GM18499 (cell line): Measurements from ENCODE around the gene DNAAF1.

Experiments
- ATAC-seq: cut with Tn5 transposase; IDR thresholded peaks from one replicate; pipeline ENCODE4 v1.9.1; 2021; ENCODE audit warnings: moderate number of reproducible peaks; ENCODE audit not compliant: insufficient read depth, unreplicated experiment

Gene DNAAF1

DNA sequence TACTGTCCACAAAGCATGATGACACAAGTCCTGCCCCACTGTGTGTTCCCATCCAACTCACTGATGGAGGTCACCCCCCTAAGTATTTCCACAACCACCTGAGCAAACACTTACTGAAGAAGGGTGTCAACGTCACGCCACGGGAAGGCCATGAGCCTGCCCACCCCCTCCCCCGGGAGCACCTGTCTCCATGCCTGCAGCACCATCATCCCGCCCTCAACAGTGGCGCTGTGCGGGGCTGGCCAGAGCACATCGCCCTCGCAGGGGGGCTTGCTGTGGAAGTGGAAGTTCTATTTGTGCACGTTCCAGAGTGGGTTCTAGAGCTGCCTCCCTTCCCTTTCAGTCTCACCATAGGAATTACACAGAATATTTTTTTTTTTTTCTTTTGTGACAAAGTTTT lies 24.1 kb upstream of the DNAAF1 start:
- ATAC-seq = no peak

DNA sequence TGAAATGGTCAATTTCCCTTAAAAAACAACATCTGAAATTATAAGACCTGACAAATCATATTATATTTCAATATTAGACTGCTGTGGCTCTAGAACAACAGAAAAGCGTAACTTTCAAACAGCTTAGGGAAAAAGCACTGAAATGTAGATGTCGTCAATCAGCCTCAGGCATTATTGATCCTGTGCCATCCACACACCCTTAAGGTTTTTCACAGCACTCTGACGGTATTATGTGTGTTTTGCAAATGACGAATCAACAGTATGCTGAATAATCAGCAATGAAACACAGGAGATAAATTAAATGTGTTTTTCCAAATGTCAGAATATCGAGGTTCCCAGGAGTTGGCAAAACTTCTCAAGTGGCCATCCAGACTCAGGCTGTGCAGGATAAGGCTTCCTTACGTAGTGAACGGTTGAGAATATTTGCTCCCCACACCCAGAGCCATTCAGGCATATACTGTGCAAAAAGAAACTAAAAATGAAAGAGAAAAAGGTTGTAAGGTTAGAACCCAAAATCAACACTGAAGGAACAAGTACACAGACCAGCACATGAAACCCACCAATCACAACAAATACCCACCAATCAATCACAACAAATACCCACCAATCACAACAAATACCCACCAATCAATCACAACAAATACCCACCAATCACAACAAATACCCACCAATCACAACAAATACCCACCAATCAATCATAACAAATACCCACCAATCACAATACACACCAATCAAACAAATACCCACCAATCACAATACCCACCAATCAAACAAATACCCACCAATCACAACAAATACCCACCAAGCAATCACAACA lies 20.6 kb upstream of the DNAAF1 start:
- ATAC-seq = no peak

DNA sequence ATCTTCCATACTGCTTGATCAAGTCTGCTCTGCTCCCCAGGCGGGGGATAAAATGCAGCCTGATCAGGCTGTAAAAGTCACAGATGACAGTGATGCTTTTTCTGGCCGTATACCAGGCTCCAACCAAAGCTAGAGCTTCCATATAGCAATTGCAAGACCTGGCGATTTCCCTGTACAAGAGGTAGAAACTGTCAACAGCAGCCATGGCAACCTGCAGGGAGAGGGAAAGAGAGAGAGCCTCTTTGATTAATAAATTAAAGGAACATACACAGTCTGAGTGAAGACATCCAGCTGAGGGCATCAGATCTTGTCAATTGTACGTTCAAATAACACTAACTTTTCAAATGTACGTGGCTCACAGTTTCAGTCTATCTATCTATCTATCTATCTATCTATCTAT lies 14.0 kb upstream of the DNAAF1 start:
- ATAC-seq = no peak

DNA sequence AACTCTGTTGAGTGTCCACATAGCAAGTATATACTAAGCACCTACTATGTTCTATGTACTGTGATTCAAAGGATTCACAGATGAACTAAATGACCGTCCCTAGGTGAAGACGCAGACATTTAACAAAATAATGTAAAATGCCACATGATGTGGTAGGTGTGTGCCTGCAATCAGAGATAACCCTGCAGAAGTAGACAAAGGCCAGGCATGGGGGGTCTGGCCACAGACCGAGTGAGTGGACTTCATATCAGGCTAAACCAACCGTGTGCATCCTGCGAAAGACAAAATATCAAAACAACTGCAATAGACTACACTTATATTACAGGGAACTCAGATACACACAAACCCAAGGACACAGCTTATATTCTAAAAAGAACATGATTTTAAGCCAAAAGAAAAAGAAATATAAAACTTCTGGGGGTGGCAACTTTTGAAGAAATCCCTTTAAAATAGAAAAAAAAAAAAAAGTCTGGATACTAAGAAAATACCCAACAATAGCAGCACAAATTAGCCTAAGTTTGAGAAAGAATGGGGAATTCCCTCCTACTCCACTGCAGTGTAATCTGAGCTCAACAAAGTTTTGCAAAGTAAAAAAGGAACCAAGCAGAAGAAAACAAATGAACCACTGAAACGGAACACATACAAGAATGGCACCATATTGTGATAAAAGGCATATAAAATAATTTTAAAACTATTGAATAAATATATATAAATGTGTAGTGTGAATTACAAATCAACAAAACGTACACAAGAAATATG lies 12.4 kb upstream of the DNAAF1 start:
- no peak for ATAC-seq

DNA sequence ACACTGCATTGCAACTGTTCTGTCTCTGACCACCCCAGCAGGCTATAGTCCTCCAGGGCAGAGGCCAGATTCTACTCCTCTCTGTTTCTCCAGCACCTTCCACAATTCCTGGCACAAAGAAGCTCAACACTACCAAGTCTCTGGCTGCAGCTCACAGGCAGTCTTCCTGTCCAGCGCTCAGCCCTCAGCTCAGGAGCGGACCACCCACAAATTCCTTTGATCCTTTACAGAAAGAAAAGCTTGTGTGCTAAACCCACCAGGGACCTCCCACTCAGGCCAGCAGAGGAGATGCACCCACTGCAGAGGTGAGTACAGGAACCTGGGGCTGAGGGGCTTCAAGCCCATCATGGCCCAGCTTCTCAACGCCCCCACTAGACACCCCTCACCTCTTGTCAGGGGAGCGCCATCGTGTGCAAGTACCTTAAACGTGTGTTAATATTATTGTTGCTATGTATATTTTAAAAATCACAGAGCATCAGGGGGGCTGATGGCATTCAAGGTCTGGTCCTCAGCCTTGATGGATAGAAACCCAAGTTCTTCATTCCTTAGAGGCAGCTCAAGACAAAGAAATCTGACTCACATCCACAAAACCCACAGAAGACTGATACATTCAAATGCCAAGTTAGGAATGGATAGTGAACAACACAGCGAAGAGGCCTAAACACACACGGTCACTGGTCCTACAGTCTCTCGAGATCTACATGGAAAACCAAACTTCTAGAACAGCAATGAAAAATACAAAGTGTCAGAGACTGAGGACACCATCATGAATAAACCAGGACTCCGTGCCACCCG lies 8.6 kb upstream of the DNAAF1 start:
- ATAC-seq = no peak

DNA sequence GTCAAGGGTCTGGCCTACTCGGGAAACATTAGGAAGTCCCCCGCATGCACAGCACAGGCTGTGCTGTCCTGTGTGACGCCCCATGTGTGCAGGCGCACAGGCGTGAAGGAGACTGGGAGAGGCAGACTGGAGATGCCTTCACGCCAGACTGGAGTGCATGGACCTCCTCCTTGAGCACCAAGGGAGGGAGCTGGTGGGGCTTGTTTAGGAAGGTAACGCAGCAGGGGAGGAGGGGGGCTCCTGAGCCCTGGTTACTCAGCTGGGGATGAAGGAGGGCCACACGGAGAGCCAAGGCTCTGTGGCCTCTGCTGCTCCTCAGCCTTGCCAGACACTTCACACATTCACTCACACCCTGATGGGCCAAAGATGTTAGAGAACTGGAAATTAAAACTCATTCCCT lies 7.8 kb upstream of the DNAAF1 start:
- ATAC-seq = no peak

DNA sequence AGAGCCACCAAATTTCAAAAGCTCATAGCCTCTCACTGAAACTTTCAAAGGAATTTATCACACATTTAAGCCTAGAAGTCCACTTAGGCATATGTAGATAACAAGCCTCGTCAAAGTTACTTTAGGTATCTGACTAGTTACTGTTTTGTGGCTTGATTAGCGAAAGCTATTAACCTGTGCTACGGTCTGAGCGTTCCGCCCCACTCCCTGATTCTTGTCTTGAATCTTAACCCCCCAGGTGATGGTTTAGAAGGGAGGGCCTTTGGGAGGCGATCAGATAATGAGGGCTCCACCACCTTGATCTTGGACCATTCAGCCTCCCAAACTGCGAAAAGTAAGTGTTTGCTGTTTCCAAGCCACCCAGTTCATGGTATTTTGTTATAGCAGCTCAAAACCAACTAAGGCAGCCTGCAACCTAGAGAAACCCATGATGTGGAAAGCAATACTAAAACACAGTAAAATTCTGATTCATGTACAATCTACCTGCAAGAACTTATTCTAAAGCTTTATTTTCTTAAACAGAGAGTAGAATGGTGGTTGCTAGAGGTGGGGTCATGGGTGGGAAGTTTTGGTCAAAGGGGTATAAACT lies 7.2 kb upstream of the DNAAF1 start:
- ATAC-seq = no peak

DNA sequence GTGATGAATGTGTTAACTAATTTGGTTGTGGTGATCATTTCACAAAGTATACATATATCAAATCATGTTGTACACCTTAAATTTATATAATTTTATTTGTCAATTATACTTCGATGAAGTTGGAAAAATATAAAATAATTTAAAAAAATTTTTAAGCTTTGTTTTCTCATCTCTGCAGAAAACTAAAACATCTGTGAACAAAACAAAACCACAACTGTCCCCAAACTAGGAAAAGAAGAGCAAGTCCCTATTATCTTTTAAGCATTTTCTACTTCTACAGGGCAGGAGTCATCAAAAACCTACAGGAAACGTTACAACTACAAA lies 6.6 kb upstream of the DNAAF1 start:
- ATAC-seq = no peak

DNA sequence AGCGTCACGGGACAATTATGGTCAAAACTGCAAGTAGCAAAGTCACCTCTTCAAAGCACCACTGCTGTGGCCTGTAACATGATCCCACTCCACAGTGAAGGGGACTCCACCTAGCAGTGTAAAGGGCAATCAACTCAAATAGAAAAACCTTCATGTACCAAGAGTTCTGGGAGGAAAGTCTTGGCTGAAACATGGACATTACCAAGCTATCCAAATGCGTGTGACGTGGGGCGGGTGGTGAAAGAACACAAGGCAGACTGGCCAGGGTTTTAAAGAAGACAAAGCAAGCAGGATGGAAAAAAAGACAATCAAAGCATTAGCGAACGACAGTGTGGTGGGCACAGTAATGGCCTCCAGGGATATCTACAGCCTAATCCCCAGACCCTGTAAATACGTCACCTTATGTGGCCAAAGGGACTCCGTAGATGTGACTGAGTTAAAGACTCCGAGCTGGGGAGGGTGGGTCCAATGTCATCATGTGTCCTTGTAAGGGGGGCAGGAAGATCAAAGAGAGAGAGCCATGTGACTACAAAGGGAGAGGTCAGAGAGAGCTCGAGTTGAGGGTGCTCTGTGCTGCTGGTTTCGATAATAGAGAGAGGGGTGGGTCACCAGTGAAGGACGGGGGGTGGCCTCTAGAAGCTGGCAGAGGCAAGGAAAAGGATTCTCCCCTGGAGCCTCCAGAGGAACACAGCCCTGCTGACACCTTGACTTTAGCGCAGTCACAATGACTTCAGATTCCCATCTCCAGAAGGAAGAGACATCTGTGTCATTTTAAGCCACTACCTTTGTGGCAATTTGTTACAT lies 6.1 kb upstream of the DNAAF1 start:
- no peak for ATAC-seq

DNA sequence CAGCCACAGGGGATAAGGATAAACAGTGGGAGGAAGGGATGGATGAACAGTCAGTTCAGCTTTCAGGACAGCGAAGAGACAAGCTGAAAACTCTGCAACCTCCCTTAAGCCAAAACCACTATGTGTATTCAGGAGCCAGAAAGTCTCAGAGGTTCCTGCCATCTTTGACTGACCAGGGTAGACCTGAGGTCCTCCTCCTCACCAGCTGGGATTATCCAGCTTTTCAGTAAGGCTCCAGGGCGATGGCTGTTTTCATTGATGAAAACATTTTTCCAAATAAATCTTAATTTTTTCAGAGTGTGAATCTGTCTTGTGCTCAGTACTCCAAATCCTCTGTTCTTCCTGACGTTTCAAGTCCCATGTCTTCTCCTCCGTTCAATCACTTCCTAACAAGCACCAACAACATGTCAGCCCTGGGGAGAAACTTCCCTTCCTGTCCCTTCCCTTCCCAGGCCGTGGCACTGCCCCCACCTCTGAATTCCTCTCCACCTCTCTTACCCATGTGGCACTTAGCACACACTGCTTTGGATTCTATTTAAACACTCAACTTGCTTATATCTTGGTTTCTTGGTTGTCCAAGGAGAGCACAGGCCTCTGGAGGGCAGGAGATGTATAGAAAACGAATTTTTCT lies 5.4 kb upstream of the DNAAF1 start:
- ATAC-seq = no peak

DNA sequence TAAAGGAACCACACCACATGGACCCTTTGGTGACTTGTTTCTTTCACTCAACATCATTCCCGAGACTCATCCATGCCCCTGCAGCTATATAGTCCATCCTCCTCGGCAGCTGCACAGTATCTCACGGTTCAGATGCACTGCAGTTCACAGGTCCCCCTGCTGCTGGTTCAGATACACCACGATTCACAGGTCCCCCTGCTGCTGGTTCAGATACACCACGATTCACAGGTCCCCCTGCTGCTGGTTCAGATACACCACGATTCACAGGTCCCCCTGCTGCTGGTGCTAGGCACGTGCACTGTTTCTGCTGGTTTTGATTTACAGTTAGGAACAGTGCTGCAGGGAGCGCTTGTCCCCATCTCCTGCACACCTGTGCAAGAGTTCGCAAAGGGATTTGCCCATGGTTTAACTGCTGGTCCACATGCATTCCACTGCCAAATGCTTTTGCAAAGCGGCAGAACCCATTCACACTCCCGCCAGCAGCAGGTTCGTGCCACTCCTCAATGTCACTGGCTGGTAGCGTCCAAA lies 3.9 kb upstream of the DNAAF1 start:
- ATAC-seq = no peak

DNA sequence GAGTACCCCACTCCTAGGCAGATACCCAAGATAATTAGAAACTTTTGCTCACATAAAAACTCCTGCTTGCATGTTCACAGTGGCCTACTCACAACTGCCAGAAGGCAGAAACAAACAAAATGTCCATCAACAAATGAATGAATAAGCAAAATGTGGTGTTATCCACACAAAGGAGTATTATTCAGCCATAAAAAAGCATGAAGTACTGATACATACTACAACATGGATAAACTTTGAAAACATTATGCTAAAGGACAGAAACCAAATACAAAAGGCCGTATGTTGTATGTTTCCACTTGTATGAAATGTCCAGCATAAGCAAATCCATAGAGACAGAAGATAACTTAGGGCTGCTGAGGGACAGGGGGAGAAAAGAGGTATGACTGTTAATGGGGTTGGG lies 2.0 kb upstream of the DNAAF1 start:
- no peak for ATAC-seq

DNA sequence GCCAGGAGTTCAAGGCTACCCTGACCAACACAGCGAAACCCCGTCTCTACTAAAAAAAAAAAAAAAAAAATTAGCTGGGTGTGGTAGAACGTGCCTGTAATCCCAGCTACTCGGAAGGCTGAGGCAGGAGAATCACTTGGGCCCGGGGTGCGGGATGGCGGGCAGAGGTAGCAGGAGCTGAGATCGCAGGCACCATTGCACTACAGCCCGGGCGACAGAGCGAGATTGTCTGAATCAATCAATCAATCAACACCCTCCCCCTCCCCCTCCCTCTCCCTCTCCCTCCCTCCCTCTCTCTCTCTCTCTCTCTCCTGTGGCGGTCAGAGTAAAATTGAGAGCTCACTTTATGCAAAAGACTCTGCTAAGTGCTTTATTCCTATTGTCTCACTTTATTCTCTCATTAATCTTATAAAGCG lies 1.3 kb upstream of the DNAAF1 start:
- ATAC-seq = no peak

DNA sequence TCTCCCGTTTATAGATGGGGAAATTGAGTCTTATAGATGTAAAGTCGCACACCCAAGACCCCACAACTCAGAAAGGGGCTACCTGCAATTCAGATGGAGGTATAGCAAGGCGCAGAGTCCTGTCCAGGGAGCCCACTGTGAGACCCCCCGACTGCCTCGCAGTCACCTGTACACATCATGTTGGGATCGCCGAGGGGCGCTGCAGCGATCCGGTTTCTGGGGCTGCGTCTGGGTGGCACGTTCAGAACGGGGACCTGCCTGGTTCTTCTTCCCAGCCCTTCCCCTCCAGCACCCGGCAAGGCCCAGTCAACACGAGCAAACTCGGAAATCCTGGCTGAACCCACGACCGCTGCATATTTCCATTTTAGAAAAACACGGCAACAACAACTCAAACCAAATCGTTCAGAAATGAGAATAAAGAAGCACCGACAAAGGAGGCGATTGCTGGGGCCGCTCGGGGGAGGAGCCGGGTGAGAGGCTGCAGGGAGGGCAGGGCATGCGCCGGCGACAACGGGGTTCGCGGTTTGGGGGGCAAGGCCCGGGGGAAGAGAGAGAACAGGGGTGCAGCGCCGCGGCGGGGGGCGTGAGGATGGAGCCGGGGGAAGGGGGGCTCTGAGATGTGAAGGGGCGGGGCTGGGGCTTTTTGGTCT lies 774 bp upstream of the DNAAF1 start:
- no peak for ATAC-seq

DNA sequence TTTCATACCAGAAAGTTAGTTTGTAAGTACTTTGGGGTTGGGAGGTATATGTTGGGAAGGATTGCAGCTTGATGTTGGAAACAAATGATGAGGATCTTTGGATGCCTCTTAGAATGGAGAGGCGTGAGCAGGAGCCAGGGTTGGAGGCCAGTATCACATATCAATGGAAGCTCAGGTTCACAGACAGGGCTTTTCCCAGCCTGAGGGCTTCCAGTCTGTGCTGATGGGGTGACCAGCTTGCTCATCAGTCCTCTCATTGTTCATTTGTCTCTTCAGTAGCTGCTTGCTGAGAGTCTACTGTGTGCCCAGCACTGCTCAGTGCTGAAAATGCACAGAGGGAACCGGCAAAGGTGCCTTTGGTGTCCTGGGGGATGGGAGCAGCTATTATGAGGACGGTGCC lies 5.8 kb downstream of the DNAAF1 start:
- ATAC-seq = no peak

DNA sequence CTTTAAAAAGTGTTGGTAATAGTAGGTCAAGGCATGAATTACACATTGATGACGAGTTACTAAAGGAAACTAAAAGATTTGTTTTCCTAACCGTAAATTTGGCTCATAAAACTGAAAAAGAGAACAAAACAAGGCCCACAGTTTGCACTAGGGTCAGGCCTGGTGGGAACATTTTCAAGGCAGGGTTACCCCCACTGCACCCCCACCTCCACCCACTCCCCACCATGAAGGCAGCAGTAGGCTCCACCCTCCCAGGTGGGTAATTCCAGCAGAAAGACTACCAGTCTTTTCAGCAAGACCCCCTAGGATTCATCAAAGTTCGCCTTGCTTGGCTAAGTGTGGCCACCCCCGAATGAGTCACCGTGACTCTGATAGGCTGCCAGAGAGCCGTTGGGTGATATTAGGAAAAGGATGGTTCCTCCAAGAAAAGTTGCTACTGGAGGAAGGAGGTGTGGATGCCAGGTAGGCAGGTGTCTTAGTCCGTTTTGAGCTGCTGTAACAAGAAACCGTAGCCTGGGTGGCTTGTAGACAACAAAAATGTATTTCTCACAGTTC lies 8.6 kb downstream of the DNAAF1 start:
- ATAC-seq = no peak

DNA sequence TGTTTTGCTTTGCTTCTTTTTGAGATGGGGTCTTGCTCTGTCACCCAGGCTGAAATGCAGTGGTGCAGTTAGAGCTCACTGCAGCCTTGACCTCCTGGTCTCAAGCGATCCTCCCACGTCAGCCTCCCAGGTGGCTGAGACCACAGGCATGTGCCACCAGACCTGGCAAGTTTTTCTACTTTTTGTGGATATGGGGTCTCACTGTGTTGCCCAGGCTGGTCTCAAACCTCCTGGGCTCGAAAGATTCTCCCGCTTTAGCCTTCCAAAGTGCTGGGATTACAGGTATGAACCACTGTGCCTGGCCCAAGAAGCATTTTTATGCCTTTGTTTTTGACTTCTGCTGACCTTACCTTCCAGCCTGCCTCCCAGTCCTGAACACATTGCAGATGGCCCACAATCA lies 10.1 kb downstream of the DNAAF1 start:
- no peak for ATAC-seq

DNA sequence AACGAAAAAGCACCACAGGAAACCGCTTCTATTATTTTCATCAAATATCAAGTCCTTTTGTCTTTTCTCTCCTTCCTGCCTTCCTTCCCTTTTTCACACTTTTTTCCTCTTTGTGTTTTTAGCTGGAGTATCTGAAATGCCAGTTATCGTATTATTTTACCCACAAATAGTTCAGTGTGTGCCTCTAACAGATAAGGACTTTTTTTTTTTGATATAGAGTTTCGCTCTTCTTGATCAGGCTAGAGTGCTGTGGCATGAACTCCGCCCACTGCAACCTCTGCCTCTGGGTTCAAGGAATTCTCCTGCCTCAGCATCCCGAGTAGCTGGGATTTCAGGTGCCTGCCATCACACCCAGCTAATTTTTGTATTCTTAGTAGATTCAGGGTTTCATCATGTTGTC lies 10.7 kb downstream of the DNAAF1 start:
- no peak for ATAC-seq
